Fibroblast of lung (primary cell): ENCODE measurements around the gene RBM33. TPM values are rescaled to one million over a fixed set of nuclear protein-coding genes. Genes with fewer than 3 reads are reported as not detected.

Experiments
- DNase-seq, 2 donors: peaks; one replicate each; pipeline versions ENCODE4 v3.0.0 to v3.0.0-alpha.2; 2010; ENCODE audit warnings: low read depth in 2 of 2
- H2AFZ ChIP-seq: 2 replicates; pipeline ENCODE4 v1.5.1; 2012; ENCODE audit warnings: low read length, control low read depth, inconsistent platforms
- H3K27ac ChIP-seq: 2 replicates; pipeline ENCODE4 v1.5.1; 2011; ENCODE audit warnings: low read length, control low read depth; ENCODE audit not compliant: insufficient read depth
- H3K27me3 ChIP-seq: 2 replicates; pipeline ENCODE4 v1.5.1; 2011; ENCODE audit warnings: mild to moderate bottlenecking, low read length; ENCODE audit not compliant: control insufficient read depth, insufficient read depth
- H3K36me3 ChIP-seq: 2 replicates; pipeline ENCODE4 v1.5.1; 2011; ENCODE audit warnings: low read length; ENCODE audit not compliant: control insufficient read depth, insufficient read depth
- H3K4me1 ChIP-seq: 2 replicates; pipeline ENCODE4 v1.5.1; 2011; ENCODE audit warnings: low read length; ENCODE audit not compliant: control insufficient read depth, insufficient read depth; ENCODE audit errors: extremely low read depth
- H3K4me2 ChIP-seq: 2 replicates; pipeline ENCODE4 v1.5.1; 2011; ENCODE audit warnings: low read length, control low read depth; ENCODE audit not compliant: insufficient read depth; ENCODE audit errors: extremely low read depth
- H3K4me3 ChIP-seq, 4 experiments: fragments of 200-600 bp in 1 of 4; sonication (generic) in 1 of 4; replicated peaks in 1 of 4; 2 replicates each; pipeline ENCODE4 v1.5.1; 2011 to 2016; ENCODE audit warnings: low read length in 4 of 4, low read depth in 3 of 4, mild to moderate bottlenecking in 3 of 4, control low read depth in 2 of 4, inconsistent platforms in 1 of 4, mixed read lengths in 1 of 4; ENCODE audit not compliant: insufficient read depth in 1 of 4; ENCODE audit errors: control extremely low read depth in 1 of 4
- H3K79me2 ChIP-seq: 2 replicates; pipeline ENCODE4 v1.5.1; 2012; ENCODE audit warnings: mild to moderate bottlenecking, low read length, inconsistent platforms; ENCODE audit not compliant: control insufficient read depth, insufficient read depth
- H3K9ac ChIP-seq: 2 replicates; pipeline ENCODE4 v1.5.1; 2011; ENCODE audit warnings: mild to moderate bottlenecking, low read length, control low read depth; ENCODE audit not compliant: insufficient read depth
- H3K9me3 ChIP-seq: 2 replicates; pipeline ENCODE4 v1.5.1; 2012; ENCODE audit warnings: low read depth, low read length; ENCODE audit not compliant: control insufficient read depth, insufficient read depth
- H4K20me1 ChIP-seq: 2 replicates; pipeline ENCODE4 v1.5.1; 2011; ENCODE audit warnings: low read length; ENCODE audit not compliant: control insufficient read depth, insufficient read depth; ENCODE audit errors: extremely low read depth
- CTCF ChIP-seq, 2 donors: IDR thresholded peaks in 1 of 2; conservative IDR thresholded peaks in 1 of 2; 1 replicate in 1 of 2; 2 replicates in 1 of 2; pipeline ENCODE4 v1.5.1; 2011 to 2012; ENCODE audit warnings: low read length in 2 of 2, control low read depth in 1 of 2, inconsistent platforms in 1 of 2, low read depth in 1 of 2, mild to moderate bottlenecking in 1 of 2
- EZH2 ChIP-seq: IDR thresholded peaks from 2 replicates; pipeline ENCODE4 v1.5.1; 2012; ENCODE audit warnings: low read length, control low read depth, mild to moderate bottlenecking; ENCODE audit errors: missing control alignments
- polyA plus RNA-seq, 2 donors: library from polyadenylated mRNA; depleted of rRNA in 1 of 2; stranded (reverse) in 1 of 2; unstranded in 1 of 2; fragments of >200 nt; gene quantifications; 2 replicates each; pipeline ENCODE4 v1.2.1, GENCODE V29; 2011 to 2012; ENCODE audit warnings: missing spikeins in 1 of 2
- total RNA-seq: library from RNA; depleted of rRNA; stranded (reverse); fragments of >200 nt; gene quantifications from 2 replicates; pipeline ENCODE4 v1.2.1, GENCODE V29; 2014

Gene RBM33
- total and polyA plus RNA-seq, 2 donors (not counting 1 experiment from before 2014, with no cell fraction given) = 6.9 to 33.2 TPM

DNA sequence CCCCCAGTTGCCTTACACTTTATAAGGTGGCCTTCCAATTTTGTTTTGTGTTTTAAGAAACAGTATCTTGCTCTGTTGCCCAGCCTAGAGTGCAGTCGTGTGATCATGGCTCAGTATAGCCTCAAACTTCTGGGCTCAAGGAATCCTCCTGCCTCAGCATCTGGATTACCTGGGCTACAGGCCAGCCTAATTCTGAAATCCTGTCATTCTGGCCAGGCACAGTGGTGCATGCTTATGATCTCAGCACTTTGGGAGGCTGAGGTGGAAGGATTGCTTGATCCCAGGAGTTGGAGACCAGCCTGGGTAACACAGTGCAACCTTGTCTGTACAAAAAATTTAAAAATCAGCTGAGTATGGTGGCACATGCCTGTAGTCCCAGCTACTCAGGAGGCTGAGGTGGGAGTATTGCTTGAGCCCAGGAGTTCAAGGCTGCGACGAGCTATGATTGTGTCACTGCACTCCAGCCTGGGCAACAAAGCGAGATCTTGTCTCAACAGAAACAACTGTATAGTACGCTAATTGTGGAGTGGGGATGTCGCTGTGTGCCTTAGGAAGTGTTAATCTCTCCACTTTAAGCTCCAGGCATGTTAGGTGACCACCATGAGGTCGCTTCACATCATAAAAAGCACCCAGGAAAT lies 24.7 kb upstream of the RBM33 start:
- H3K4me1 ChIP-seq = no peaks in the 10 kb centered on the region
- no peaks in the 10 kb centered on the region for H3K79me2 ChIP-seq
- no peak overlapping the region for H3K27ac ChIP-seq
- H4K20me1 ChIP-seq = no peaks in the 10 kb centered on the region
- H2AFZ ChIP-seq = no peak overlapping the region
- no peak overlapping the region for H3K4me2 ChIP-seq
- no peaks in the 10 kb centered on the region for H3K9me3 ChIP-seq
- DNase-seq = no peak
- H3K36me3 ChIP-seq = no peaks in the 10 kb centered on the region
- H3K27me3 ChIP-seq = no peaks in the 10 kb centered on the region
- TF ChIP-seq EZH2 = no peak
- no peak for TF ChIP-seq CTCF (conservative IDR thresholded peaks at IDR 0.05 in 1 of 2, IDR thresholded peaks at IDR 0.05 in 1 of 2; ENCODE audit: low read depth in 1 of 2, low read length in 2 of 2)
- H3K4me3 ChIP-seq = no peak overlapping the region
- no peak overlapping the region for H3K9ac ChIP-seq

DNA sequence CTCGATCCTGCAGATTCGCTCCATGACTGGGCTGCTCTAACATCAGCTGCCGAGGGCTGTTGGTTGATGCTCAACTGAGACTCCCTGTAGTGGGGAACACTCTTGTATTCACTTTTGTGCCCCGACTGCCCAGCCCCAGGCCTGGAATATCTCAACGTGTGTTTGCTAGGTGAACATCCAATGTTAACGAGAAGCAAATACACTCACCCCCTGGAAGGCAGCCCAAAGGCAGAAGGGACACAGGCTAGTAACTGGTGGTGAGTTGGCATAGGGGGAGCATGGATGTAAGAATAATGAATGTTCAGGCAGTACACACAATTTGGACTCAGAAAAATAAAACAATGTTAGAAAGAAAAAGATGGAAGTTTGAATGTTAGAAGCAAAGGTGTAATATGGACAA lies 24.0 kb upstream of the RBM33 start:
- Histone ChIP-seq H3K4me1 (no peaks in the 10 kb centered on the region), H3K27ac (no peak overlapping the region), H3K4me3 (no peak overlapping the region), H3K79me2 (no peaks in the 10 kb centered on the region), H3K9me3 (no peaks in the 10 kb centered on the region), H3K9ac (no peak overlapping the region), H4K20me1 (no peaks in the 10 kb centered on the region), H3K4me2 (no peak overlapping the region), H3K36me3 (no peaks in the 10 kb centered on the region), H2AFZ (no peak overlapping the region), H3K27me3 (no peaks in the 10 kb centered on the region)
- DNase-seq = no peak
- TF ChIP-seq EZH2 (no peak), CTCF (conservative IDR thresholded peaks at IDR 0.05 in 1 of 2, IDR thresholded peaks at IDR 0.05 in 1 of 2; ENCODE audit: low read depth in 1 of 2, low read length in 2 of 2) (no peak)

DNA sequence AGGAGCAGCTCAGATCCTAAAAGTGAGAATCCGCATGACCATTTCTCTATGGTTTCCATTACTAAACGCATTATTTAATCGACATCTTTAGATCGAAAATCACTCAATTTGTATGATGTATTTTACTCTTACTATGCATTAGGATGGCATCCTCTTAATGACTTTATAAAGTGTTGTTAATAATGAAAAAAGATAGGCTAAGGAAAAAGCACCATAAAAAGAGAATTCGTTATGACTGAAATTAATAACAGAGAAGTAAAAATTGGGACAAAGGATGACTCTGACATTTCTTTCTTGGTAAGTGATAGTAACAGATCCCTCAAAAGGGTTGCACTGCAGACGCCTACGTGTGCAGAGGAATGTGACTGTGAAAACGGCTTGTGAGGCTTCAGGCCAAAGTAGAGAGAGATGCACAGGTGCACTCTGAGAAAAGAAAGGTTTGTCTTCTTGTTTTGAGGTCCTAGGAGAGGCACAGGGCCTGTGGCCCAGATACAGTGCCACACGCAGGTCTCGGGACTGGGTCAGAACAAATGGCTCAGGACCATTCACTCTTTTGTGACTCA lies 23.0 kb upstream of the RBM33 start:
- Histone ChIP-seq H3K79me2 (no peaks in the 10 kb centered on the region), H3K36me3 (no peaks in the 10 kb centered on the region), H2AFZ (no peak overlapping the region), H3K27ac (no peak overlapping the region), H4K20me1 (no peaks in the 10 kb centered on the region), H3K9me3 (no peaks in the 10 kb centered on the region), H3K9ac (no peak overlapping the region), H3K4me3 (no peak overlapping the region), H3K4me2 (no peak overlapping the region), H3K27me3 (no peaks in the 10 kb centered on the region), H3K4me1 (no peaks in the 10 kb centered on the region)
- DNase-seq = no peak
- no peak for TF ChIP-seq CTCF (conservative IDR thresholded peaks at IDR 0.05 in 1 of 2, IDR thresholded peaks at IDR 0.05 in 1 of 2; ENCODE audit: low read depth in 1 of 2, low read length in 2 of 2)
- TF ChIP-seq EZH2 = no peak
